Keratinocyte (primary cell): ENCODE data around the gene SDK2.

Source experiments
- EZH2 ChIP-seq: IDR thresholded peaks from one replicate; pipeline ENCODE4 v1.6.1; 2012; ENCODE audit warnings: inconsistent platforms, mild to moderate bottlenecking, low read length, moderate library complexity
- TF ChIP-seq, protein P1 (sequence below), 3 experiments: IDR thresholded peaks in 1 of 3; conservative IDR thresholded peaks in 1 of 3; optimal IDR thresholded peaks in 1 of 3; 2 replicates in 2 of 3; 3 replicates in 1 of 3; pipeline versions ENCODE3 to v1.5.1; 2011; ENCODE audit warnings: low read length in 3 of 3, mild to moderate bottlenecking in 3 of 3, moderate library complexity in 2 of 3, control low read depth in 1 of 3, inconsistent platforms in 1 of 3; ENCODE audit not compliant: insufficient read depth in 2 of 3; ENCODE audit errors: extremely low read depth in 1 of 3

DNA sequence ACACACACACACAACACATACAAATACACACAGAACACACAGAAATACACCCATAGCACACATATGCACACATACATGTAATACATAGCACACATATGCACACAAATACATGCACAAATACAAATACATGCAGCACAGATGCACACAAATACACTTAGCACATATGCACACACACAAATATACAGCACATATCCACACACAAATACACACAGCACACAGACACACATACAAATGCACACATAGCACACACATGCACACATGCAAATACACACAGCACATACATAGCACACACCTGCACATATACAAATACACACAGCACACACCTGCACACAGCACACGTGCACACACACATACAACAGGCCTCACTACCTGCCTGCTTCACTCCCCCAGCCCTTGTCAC, 49.6 kb downstream of the SDK2 start:
- TF ChIP-seq EZH2 = no peak
- TF ChIP-seq, protein P1, sequence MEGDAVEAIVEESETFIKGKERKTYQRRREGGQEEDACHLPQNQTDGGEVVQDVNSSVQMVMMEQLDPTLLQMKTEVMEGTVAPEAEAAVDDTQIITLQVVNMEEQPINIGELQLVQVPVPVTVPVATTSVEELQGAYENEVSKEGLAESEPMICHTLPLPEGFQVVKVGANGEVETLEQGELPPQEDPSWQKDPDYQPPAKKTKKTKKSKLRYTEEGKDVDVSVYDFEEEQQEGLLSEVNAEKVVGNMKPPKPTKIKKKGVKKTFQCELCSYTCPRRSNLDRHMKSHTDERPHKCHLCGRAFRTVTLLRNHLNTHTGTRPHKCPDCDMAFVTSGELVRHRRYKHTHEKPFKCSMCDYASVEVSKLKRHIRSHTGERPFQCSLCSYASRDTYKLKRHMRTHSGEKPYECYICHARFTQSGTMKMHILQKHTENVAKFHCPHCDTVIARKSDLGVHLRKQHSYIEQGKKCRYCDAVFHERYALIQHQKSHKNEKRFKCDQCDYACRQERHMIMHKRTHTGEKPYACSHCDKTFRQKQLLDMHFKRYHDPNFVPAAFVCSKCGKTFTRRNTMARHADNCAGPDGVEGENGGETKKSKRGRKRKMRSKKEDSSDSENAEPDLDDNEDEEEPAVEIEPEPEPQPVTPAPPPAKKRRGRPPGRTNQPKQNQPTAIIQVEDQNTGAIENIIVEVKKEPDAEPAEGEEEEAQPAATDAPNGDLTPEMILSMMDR (optimal IDR thresholded peaks at IDR 0.05 in 1 of 3, IDR thresholded peaks at IDR 0.05 in 1 of 3, conservative IDR thresholded peaks at IDR 0.05 in 1 of 3; ENCODE audit: extremely low read depth in 1 of 3, insufficient read depth in 2 of 3, low read length in 3 of 3) = no peak
